PC-3 (cell line): ENCODE results near the gene HCFC2. TPM values are rescaled to one million over a fixed set of nuclear protein-coding genes. Genes with fewer than 3 reads are reported as not detected.

Experiments used
- ATAC-seq: fragments of 200-7000 bp; cut with Tn5 transposase; 2 replicates; pipeline ENCODE4 v1.9.1; 2020; ENCODE audit warnings: mild to moderate bottlenecking, moderate library complexity
- BruUV-seq: library from RNA; stranded (reverse); fragments of 400-500 nt; replicated peaks from 2 replicates; lab custom pipeline; 2021; lab: Mats Ljungman, UMichigan
- CTCF ChIA-PET: fragments of 300-600 bp; sonication (Branson Sonifier 250); formaldehyde crosslinking; loops from one replicate; lab custom pipeline; 2022; ENCODE audit warnings: antibody characterized with exemption; lab: Charles Lee
- POLR2A ChIA-PET: fragments of 300-600 bp; sonication (Branson Sonifier 250); formaldehyde crosslinking; loops from one replicate; lab custom pipeline; 2022; ENCODE audit warnings: antibody characterized with exemption; ENCODE audit not compliant: unreplicated experiment; lab: Charles Lee
- DNase-seq: peaks from one replicate; pipeline ENCODE4 v3.0.0-alpha.2; 2015
- H2AFZ ChIP-seq: fragments of 300-600 bp; sonication (generic); 2 replicates; pipeline ENCODE4 v1.6.0; 2016; ENCODE audit warnings: antibody characterized with exemption, low read length
- H3F3A ChIP-seq: fragments of 300-600 bp; sonication (generic); one replicate; pipeline ENCODE4 v1.6.0; 2017; ENCODE audit warnings: antibody characterized with exemption, low read length, control low read depth, mild to moderate bottlenecking; ENCODE audit not compliant: unreplicated experiment
- H3K27ac ChIP-seq: fragments of 300-600 bp; sonication (generic); 2 replicates; pipeline ENCODE4 v1.5.1; 2016; ENCODE audit warnings: mild to moderate bottlenecking, low read length
- H3K27me3 ChIP-seq: fragments of 300-600 bp; sonication (generic); 2 replicates; pipeline ENCODE4 v1.6.1; 2016; ENCODE audit warnings: low read length, mixed read lengths
- H3K36me3 ChIP-seq: fragments of 300-600 bp; sonication (generic); 2 replicates; pipeline ENCODE4 v1.6.1; 2016; ENCODE audit warnings: low read depth, mixed run types, low read length, mixed read lengths
- H3K4me1 ChIP-seq: fragments of 300-600 bp; sonication (generic); 2 replicates; pipeline ENCODE4 v1.5.1; 2016; ENCODE audit warnings: low read length; ENCODE audit not compliant: insufficient read depth
- H3K4me2 ChIP-seq: fragments of 300-600 bp; sonication (generic); 2 replicates; pipeline ENCODE4 v1.6.0; 2016; ENCODE audit warnings: low read length
- H3K4me3 ChIP-seq: fragments of 300-600 bp; sonication (generic); 2 replicates; pipeline ENCODE4 v1.5.1; 2016; ENCODE audit warnings: mild to moderate bottlenecking, low read length, mixed read lengths
- H3K79me2 ChIP-seq: fragments of 300-600 bp; sonication (generic); 2 replicates; pipeline ENCODE4 v1.6.1; 2017; ENCODE audit warnings: low read length, mixed read lengths
- H3K9ac ChIP-seq: fragments of 300-600 bp; sonication (generic); 2 replicates; pipeline ENCODE4 v1.6.0; 2016; ENCODE audit warnings: mild to moderate bottlenecking, low read length
- H3K9me2 ChIP-seq: fragments of 300-600 bp; sonication (generic); replicated peaks from 2 replicates; pipeline ENCODE4 v1.6.1; 2016; ENCODE audit warnings: mixed run types, low read length, mixed read lengths
- H3K9me3 ChIP-seq: fragments of 300-600 bp; sonication (generic); 2 replicates; pipeline ENCODE4 v1.6.1; 2016; ENCODE audit warnings: low read length, mixed read lengths
- H4K20me1 ChIP-seq: fragments of 300-600 bp; sonication (generic); 2 replicates; pipeline ENCODE4 v1.6.1; 2016; ENCODE audit warnings: low read length, mixed read lengths
- EZH2 ChIP-seq: fragments of 300-600 bp; sonication (generic); IDR thresholded peaks from one replicate; pipeline ENCODE4 v1.6.1; 2017; ENCODE audit warnings: antibody characterized with exemption, mild to moderate bottlenecking, low read length; ENCODE audit not compliant: unreplicated experiment
- EZH2phosphoT487 ChIP-seq: fragments of 300-600 bp; sonication (generic); IDR thresholded peaks from 2 replicates; pipeline ENCODE4 v1.6.1; 2018; ENCODE audit warnings: mild to moderate bottlenecking, antibody characterized with exemption, low read length, borderline replicate concordance
- intact Hi-C: fragments of 100-400 bp; cut with micrococcal nuclease; formaldehyde crosslinking; loops from 2 replicates; pipeline ENCODE4 v1.9.0; 2023
- total RNA-seq: library from RNA; depleted of rRNA; stranded (reverse); fragments of >200 nt; gene quantifications from 2 replicates; pipeline ENCODE4 v1.2.3, GENCODE V29; 2014
- TF ChIP-seq, protein P1 (sequence below): fragments of 300-600 bp; sonication (generic); conservative IDR thresholded peaks from 2 replicates; pipeline ENCODE4 v1.5.1; 2017; ENCODE audit warnings: antibody characterized with exemption, low read depth, mild to moderate bottlenecking, low read length

The HCFC2 gene
- total RNA-seq, 1 experiment from 2014 or later: 7.8 TPM

GRCh38 chr12:104042580-104042979 is 21.8 kb upstream of the HCFC2 start:
- ATAC-seq (no peak), DNase-seq (no peak)
- no peaks in the 10 kb centered on the region for H3K9me2 ChIP-seq
- H3K4me2 ChIP-seq: no peak overlapping the region
- no peak overlapping the region for H3K4me3 ChIP-seq
- H3K27ac ChIP-seq: no peak overlapping the region
- no peaks in the 10 kb centered on the region for H3K9me3 ChIP-seq
- H3K9ac ChIP-seq: no peak overlapping the region
- ChIA-PET POLR2A (no interaction called here), CTCF (no interaction called here)
- no TSS peak for BruUV-seq
- no peaks in the 10 kb centered on the region for H4K20me1 ChIP-seq
- no peaks in the 10 kb centered on the region for H3K36me3 ChIP-seq
- H3K4me1 ChIP-seq: no peaks in the 10 kb centered on the region
- no peak overlapping the region for H2AFZ ChIP-seq
- TF ChIP-seq EZH2 (no peak), EZH2phosphoT487 (no peak)
- TF ChIP-seq, protein P1, sequence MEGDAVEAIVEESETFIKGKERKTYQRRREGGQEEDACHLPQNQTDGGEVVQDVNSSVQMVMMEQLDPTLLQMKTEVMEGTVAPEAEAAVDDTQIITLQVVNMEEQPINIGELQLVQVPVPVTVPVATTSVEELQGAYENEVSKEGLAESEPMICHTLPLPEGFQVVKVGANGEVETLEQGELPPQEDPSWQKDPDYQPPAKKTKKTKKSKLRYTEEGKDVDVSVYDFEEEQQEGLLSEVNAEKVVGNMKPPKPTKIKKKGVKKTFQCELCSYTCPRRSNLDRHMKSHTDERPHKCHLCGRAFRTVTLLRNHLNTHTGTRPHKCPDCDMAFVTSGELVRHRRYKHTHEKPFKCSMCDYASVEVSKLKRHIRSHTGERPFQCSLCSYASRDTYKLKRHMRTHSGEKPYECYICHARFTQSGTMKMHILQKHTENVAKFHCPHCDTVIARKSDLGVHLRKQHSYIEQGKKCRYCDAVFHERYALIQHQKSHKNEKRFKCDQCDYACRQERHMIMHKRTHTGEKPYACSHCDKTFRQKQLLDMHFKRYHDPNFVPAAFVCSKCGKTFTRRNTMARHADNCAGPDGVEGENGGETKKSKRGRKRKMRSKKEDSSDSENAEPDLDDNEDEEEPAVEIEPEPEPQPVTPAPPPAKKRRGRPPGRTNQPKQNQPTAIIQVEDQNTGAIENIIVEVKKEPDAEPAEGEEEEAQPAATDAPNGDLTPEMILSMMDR: no peak
- no peaks in the 10 kb centered on the region for H3K27me3 ChIP-seq
- no peaks in the 10 kb centered on the region for H3K79me2 ChIP-seq
- H3F3A ChIP-seq: no peaks in the 10 kb centered on the region
- intact Hi-C loops: no loop called here

- Histone ChIP-seq H3K4me3 (no peak overlapping the region), H3K4me2 (no peak overlapping the region), H3K9me3 (no peaks in the 10 kb centered on the region), H3K79me2 (no peaks in the 10 kb centered on the region), H3F3A (no peaks in the 10 kb centered on the region), H2AFZ (no peak overlapping the region), H4K20me1 (no peaks in the 10 kb centered on the region), H3K36me3 (no peaks in the 10 kb centered on the region), H3K9ac (no peak overlapping the region), H3K4me1 (peaks cover 6% of the 10 kb centered on the region), H3K27ac (no peak overlapping the region), H3K27me3 (no peaks in the 10 kb centered on the region), H3K9me2 (no peaks in the 10 kb centered on the region)
- intact Hi-C loops: no loop called here
- POLR2A ChIA-PET: no interaction called here
- ATAC-seq (no peak), DNase-seq (no peak)
- TF ChIP-seq EZH2phosphoT487 (no peak), EZH2 (no peak)
- TF ChIP-seq, protein P1: no peak
- CTCF ChIA-PET: no interaction called here
- BruUV-seq: no TSS peak
Measured at GRCh38 chr12:104044158-104044557, 20.2 kb upstream of the HCFC2 start.

DNA sequence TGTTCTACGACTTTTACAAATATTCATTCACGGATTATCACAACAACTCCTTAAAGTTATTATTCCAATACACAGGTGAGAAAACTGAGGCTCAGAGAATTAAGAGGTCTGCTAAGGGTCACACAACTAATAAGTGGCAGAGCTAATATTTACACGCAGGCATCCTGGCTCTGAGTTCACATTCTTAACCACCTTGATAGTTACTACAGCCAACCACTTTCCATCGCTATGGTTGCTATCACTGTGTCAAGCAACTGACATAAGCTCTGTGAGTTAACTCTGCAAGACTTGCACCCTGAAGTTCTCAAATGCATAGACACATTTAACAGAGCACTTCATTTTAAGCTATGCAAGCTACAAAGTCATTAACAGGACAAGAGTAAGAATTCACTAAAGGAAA is 18.0 kb upstream of the HCFC2 start:
- Histone ChIP-seq H3K9ac (no peak overlapping the region), H3K27me3 (no peaks in the 10 kb centered on the region), H2AFZ (no peak overlapping the region), H3K9me2 (no peaks in the 10 kb centered on the region), H3K79me2 (no peaks in the 10 kb centered on the region), H3K4me3 (no peak overlapping the region), H3K9me3 (no peaks in the 10 kb centered on the region), H3K27ac (no peak overlapping the region), H3K4me2 (no peak overlapping the region), H3F3A (no peaks in the 10 kb centered on the region), H3K4me1 (peaks cover 15% of the 10 kb centered on the region), H3K36me3 (no peaks in the 10 kb centered on the region), H4K20me1 (no peaks in the 10 kb centered on the region)
- no peak for TF ChIP-seq EZH2phosphoT487
- no peak for TF ChIP-seq EZH2
- TF ChIP-seq, protein P1: no peak
- POLR2A ChIA-PET: no interaction called here
- DNase-seq: no peak
- no TSS peak for BruUV-seq
- CTCF ChIA-PET: no interaction called here
- intact Hi-C loops: loop anchor here (5.0 kb wide), 1 partner anchor 164 kb away; no protein-coding TSS in a partner anchor
- no peak for ATAC-seq
